H1 (cell line): Measurements from ENCODE around the gene OGN. TPM values are rescaled to one million over a fixed set of nuclear protein-coding genes. Genes with fewer than 3 reads are reported as not detected.

Experiments used
- polyA plus RNA-seq, 7 experiments: library from polyadenylated mRNA; depleted of rRNA in 3 of 7; stranded (reverse) in 5 of 7; unstranded in 2 of 7; fragments of >200 nt in 5 of 7; fragments of 200-250 nt in 2 of 7; gene quantifications; 1 replicate in 5 of 7; 2 replicates in 1 of 7; 4 replicates in 1 of 7; pipeline versions ENCODE4 v1.2.1 to v1.2.3, GENCODE V29; 2011 to 2013; ENCODE audit warnings: missing spikeins in 2 of 7, mixed read lengths in 2 of 7
- total RNA-seq: library from RNA; stranded (reverse); fragmentation: NEBNext Ultra II Directional; extraction: Animal tissue kit (Norgen Biotek cat#: 25700); gene quantifications from 2 replicates; pipeline ENCODE4 v1.2.1, GENCODE V29; 2021

Gene OGN
- total and polyA plus RNA-seq, 2 of the 8 experiments (the other 6 are each of a cell fraction or from before 2014, with no cell fraction given): not detected

Other genes starting within 250 kb of the OGN start
- 224 and 243 TPM in 2 replicates for gene IARS1, start 110.9 kb downstream of the OGN start, total RNA-seq
- 64.9 and 74.9 TPM in 2 replicates for gene IARS1, start 110.9 kb downstream of the OGN start, polyA plus RNA-seq (2011; rRNA removed)
- 30.4 and 31.8 TPM in 2 replicates for gene NOL8, start 79.2 kb downstream of the OGN start, total RNA-seq
- 3.0 and 6.2 TPM in 2 replicates for gene NOL8, start 79.2 kb downstream of the OGN start, polyA plus RNA-seq (2011; rRNA removed)
- 9.9 and 10.8 TPM in 2 replicates for gene CENPP, start 78.6 kb downstream of the OGN start, total RNA-seq
- 2.2 and 2.7 TPM in 2 replicates for gene CENPP, start 78.6 kb downstream of the OGN start, polyA plus RNA-seq (2011; rRNA removed)
- gene OMD, start 19.9 kb upstream of the OGN start, total RNA-seq: not detected in 2 replicates
- not detected in 2 replicates for gene OMD, start 19.9 kb upstream of the OGN start, polyA plus RNA-seq (2011; rRNA removed)
- gene ASPN, start 77.9 kb upstream of the OGN start, total RNA-seq: not detected in 2 replicates
- gene ASPN, start 77.9 kb upstream of the OGN start, polyA plus RNA-seq (2011; rRNA removed): not detected in 2 replicates
- gene ECM2, start 131.4 kb upstream of the OGN start, total RNA-seq: not detected in 2 replicates
- gene ECM2, start 131.4 kb upstream of the OGN start, polyA plus RNA-seq (2011; rRNA removed): not detected in 2 replicates